ENCODE results near the gene LAMB3. TPM values are rescaled to one million over a fixed set of nuclear protein-coding genes. Genes with fewer than 3 reads are reported as not detected.

Gene LAMB3
- total and polyA plus RNA-seq, 12 donors = 8.2 to 117 (median 34.7) TPM

GRCh38 chr1:209618756-209619420 lies 33.3 kb downstream of the LAMB3 start:
- Histone ChIP-seq H3K36me3 (replicated peaks in 1 of 2) (no peaks in the 10 kb centered on the region), H3K4me3 (no peak overlapping the region), H3K27me3 (no peaks in the 10 kb centered on the region), H3K27ac (no peak overlapping the region), H3K9me3 (replicated peaks in 1 of 3) (no peaks in the 10 kb centered on the region), H3K4me1 (replicated peaks in 1 of 2) (peaks cover 12 to 19% of the 10 kb centered on the region in 2 donors)
- intact Hi-C loops (cut with DNase I) = no loop called here
- TF ChIP-seq, protein P1, sequence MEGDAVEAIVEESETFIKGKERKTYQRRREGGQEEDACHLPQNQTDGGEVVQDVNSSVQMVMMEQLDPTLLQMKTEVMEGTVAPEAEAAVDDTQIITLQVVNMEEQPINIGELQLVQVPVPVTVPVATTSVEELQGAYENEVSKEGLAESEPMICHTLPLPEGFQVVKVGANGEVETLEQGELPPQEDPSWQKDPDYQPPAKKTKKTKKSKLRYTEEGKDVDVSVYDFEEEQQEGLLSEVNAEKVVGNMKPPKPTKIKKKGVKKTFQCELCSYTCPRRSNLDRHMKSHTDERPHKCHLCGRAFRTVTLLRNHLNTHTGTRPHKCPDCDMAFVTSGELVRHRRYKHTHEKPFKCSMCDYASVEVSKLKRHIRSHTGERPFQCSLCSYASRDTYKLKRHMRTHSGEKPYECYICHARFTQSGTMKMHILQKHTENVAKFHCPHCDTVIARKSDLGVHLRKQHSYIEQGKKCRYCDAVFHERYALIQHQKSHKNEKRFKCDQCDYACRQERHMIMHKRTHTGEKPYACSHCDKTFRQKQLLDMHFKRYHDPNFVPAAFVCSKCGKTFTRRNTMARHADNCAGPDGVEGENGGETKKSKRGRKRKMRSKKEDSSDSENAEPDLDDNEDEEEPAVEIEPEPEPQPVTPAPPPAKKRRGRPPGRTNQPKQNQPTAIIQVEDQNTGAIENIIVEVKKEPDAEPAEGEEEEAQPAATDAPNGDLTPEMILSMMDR (IDR thresholded peaks at IDR 0.05) = no peak
- WGBS, 4 donors = 83 to 86% (median 85%) methylated on average over 4 to 6 of the region's 6 CpGs
- peak in 1 of 7 donors; percentile 73 for DNase-seq

GRCh38 chr1:209618291-209618690 lies 33.9 kb downstream of the LAMB3 start:
- no peak for DNase-seq
- intact Hi-C loops (cut with DNase I) = no loop called here
- TF ChIP-seq, protein P1 (IDR thresholded peaks at IDR 0.05) = no peak
- no peak for TF ChIP-seq POLR2A (IDR thresholded peaks at IDR 0.05)
- Histone ChIP-seq H3K4me1 (replicated peaks in 1 of 2) (peaks cover 12 to 19% of the 10 kb centered on the region in 2 donors), H3K4me3 (no peak overlapping the region), H3K9me3 (replicated peaks in 1 of 3) (no peaks in the 10 kb centered on the region), H3K27ac (no peak overlapping the region), H3K27me3 (no peaks in the 10 kb centered on the region), H3K36me3 (replicated peaks in 1 of 2) (no peaks in the 10 kb centered on the region)
- 90 to 94% (median 93%) methylated on average over 9 to 11 of the region's 11 CpGs for WGBS, 4 donors

DNA sequence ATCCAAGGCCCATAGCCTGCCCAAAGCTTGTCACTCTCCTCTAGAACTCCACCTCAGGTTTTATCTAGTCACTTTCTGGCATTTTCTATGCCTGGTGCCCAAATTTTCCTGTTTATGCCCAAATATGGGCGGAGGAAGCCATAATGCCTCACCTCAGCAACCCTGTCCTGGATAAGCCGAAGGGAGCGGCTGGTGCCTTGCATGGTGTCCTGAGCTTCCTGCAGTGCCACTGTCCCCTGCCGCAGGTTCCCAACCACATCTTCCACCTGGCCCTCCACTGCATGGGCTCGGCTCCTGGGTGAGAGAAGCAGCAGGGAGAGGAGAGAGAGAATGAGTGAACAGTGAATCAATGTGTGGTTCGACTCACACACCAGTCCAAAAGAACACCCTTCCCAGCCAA lies 34.5 kb downstream of the LAMB3 start:
- Histone ChIP-seq H3K4me3 (no peak overlapping the region), H3K4me1 (replicated peaks in 1 of 2) (peaks cover 12 to 19% of the 10 kb centered on the region in 2 donors), H3K27me3 (no peaks in the 10 kb centered on the region), H3K9me3 (replicated peaks in 1 of 3) (no peaks in the 10 kb centered on the region), H3K27ac (no peak overlapping the region), H3K36me3 (replicated peaks in 1 of 2) (no peaks in the 10 kb centered on the region)
- intact Hi-C loops (cut with DNase I) = no loop called here
- no peak for DNase-seq
- WGBS, 4 donors = 90 to 96% (median 94%) methylated on average over 4 to 6 of the region's 6 CpGs
- TF ChIP-seq, protein P1 (IDR thresholded peaks at IDR 0.05) = no peak
- TF ChIP-seq POLR2A (IDR thresholded peaks at IDR 0.05) = no peak

- H3K27ac ChIP-seq = no peak overlapping the region
- TF ChIP-seq, protein P1 (IDR thresholded peaks at IDR 0.05) = no peak
- TF ChIP-seq POLR2A (IDR thresholded peaks at IDR 0.05) = no peak
These were observed 35.1 kb downstream of the LAMB3 start for GRCh38 chr1:209617047-209617673.

More at GRCh38 chr1:209617047-209617673, 35.1 kb downstream of the LAMB3 start:
- H3K4me3 ChIP-seq = no peak overlapping the region
- H3K27me3 ChIP-seq = no peaks in the 10 kb centered on the region
- no peak for DNase-seq
- H3K4me1 ChIP-seq (replicated peaks in 1 of 2) = peaks cover 9 to 18% of the 10 kb centered on the region in 2 donors
- H3K36me3 ChIP-seq (replicated peaks in 1 of 2) = no peaks in the 10 kb centered on the region
- no peaks in the 10 kb centered on the region for H3K9me3 ChIP-seq (replicated peaks in 1 of 3)
- WGBS, 4 donors = 90 to 94% (median 92%) methylated on average over 9 to 10 of the region's 10 CpGs
- intact Hi-C loops (cut with DNase I) = no loop called here

Data from adrenal gland (tissue), 12 donors.